GM19043 (cell line): Measurements from ENCODE around the gene SPATA18.
"Not testable (repeated sequence)": the region's sequence is repeated elsewhere in the genome, so short reads cannot be mapped to it uniquely, and the experiment has no call there.

Experiments
- ATAC-seq: cut with Tn5 transposase; IDR thresholded peaks from one replicate; pipeline ENCODE4 v1.9.1; 2021; ENCODE audit warnings: low read depth; ENCODE audit not compliant: unreplicated experiment

The SPATA18 gene

GRCh38 chr4:52051615-52052474 is 741 bp downstream of the SPATA18 start:
- peak; percentile 46 for ATAC-seq

GRCh38 chr4:52052475-52052780 is 1.3 kb downstream of the SPATA18 start:
- ATAC-seq = peak; percentile 48

- ATAC-seq = no peak
Measured at GRCh38 chr4:52054254-52054653, 3.1 kb downstream of the SPATA18 start.

GRCh38 chr4:52057196-52057595 is 6.1 kb downstream of the SPATA18 start:
- no peak for ATAC-seq

- ATAC-seq = no peak
Measured at GRCh38 chr4:52058275-52058674, 7.2 kb downstream of the SPATA18 start.

- ATAC-seq = no peak
Measured at GRCh38 chr4:52059372-52059771, 8.3 kb downstream of the SPATA18 start.

GRCh38 chr4:52069571-52069970 is 18.5 kb downstream of the SPATA18 start:
- ATAC-seq = no peak

GRCh38 chr4:52071791-52072546 is 20.9 kb downstream of the SPATA18 start:
- ATAC-seq = no peak

GRCh38 chr4:52076731-52077130 is 25.6 kb downstream of the SPATA18 start:
- ATAC-seq = no peak

GRCh38 chr4:52079659-52080058 is 28.6 kb downstream of the SPATA18 start:
- no peak for ATAC-seq

- ATAC-seq = no peak
Measured at GRCh38 chr4:52081216-52081615, 30.1 kb downstream of the SPATA18 start.

GRCh38 chr4:52086425-52086824 is 35.3 kb downstream of the SPATA18 start:
- not testable (repeated sequence) for ATAC-seq

- no peak for ATAC-seq
Measured at GRCh38 chr4:52091801-52092200, 40.7 kb downstream of the SPATA18 start.

- no peak for ATAC-seq
Measured at GRCh38 chr4:52093466-52093865, 42.4 kb downstream of the SPATA18 start.

- no peak for ATAC-seq
Measured at GRCh38 chr4:52094376-52095145, 43.5 kb downstream of the SPATA18 start.

GRCh38 chr4:52095374-52095773 is 44.3 kb downstream of the SPATA18 start:
- no peak for ATAC-seq

GRCh38 chr4:52096048-52096447 is 44.9 kb downstream of the SPATA18 start:
- ATAC-seq = no peak

GRCh38 chr4:52098618-52099017 is 47.5 kb downstream of the SPATA18 start:
- no peak for ATAC-seq

- ATAC-seq = no peak
Measured at GRCh38 chr4:52099860-52100461, 48.9 kb downstream of the SPATA18 start.

GRCh38 chr4:52102587-52102986 is 51.5 kb downstream of the SPATA18 start:
- no peak for ATAC-seq

GRCh38 chr4:52103319-52103718 is 52.2 kb downstream of the SPATA18 start:
- ATAC-seq = no peak
